ENCODE results near the gene CLEC2D.
"Not testable (repeated sequence)": the region's sequence is repeated elsewhere in the genome, so short reads cannot be mapped to it uniquely, and the experiment has no call there.

Gene CLEC2D, protein sequence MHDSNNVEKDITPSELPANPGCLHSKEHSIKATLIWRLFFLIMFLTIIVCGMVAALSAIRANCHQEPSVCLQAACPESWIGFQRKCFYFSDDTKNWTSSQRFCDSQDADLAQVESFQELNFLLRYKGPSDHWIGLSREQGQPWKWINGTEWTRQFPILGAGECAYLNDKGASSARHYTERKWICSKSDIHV

DNA sequence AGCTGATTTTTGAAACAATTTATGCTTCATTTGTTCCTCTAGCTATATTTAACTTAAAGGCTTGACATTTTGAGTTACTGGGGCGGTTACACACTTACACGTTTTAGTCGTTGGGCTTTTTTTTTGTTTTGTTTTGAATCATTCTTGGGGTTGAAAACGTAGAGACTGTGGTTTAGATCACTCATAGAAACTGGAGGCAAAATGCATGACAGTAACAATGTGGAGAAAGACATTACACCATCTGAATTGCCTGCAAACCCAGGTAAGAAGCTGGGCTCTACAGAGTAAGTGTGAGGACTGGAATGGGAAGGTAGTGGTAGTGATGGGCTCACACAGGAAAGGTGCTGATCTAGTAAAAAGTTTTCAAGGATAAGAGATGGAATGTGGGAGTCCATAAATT is at the start of gene CLEC2D:
Gene CLEC2D, plus strand, starts transcription at position 180 of the 400 bp plus-strand sequence. Its CDS starts 22 bp downstream, at position 202.
- no peak for DNase-seq (ENCODE audit: low read depth in 2 of 2)

DNA sequence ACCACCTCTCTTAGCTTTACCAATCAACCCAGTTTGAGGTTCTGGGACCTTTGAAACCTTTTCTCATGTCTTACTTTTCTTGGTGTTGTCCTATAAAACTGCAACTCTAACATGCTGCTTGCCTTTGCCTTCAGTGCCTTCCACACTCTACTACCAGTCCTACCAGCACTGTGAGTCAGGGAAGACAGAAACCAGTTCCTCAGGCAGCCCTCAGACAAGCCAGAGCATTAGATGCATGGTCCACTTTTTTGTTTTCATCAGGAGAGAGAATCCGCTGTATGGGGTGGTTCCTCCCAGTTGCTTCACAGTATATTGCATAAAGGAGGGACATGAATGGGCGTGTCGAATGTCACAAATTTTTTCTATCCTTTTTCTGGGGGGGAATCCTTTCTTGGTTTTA is 44.5 kb upstream of the CLEC2D start:
- no peak for DNase-seq (ENCODE audit: low read depth in 2 of 2)

DNA sequence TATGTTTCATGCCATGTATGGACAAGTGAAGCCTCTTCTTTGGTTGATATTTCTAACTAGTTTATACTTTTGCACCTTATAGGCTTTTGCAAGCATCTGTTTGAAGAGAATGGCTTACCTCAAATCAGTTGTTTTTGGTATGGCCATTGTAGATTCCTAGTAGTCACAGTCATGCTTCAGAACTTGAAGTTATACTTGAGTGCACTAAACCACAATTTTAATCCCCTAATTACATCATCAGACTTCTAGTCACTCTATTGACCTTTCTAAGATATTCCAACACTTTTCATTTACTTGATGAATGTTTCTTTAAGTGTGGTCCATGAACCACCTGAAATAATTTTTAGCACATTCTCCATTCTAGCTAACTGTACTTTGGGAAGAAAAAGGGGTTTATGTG is 43.2 kb upstream of the CLEC2D start:
- DNase-seq (ENCODE audit: low read depth in 2 of 2) = no peak

DNA sequence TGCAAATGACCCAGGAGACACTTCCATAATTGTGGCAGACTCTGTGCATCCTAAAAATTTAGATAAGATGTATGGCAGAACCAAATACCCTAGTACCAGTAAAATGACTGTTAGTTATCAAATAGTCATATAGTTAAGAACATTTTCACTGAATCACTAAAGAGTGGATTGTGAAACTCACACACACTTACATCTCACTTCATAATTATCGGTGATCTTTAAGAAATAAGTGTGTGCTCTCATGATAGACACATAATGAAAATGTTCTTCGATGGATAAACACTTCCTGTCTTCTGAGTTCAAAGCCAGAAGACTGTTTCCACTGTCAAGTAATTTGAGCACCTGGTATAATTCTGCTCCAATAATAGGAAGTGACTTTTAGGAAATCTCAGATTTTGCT is 42.7 kb upstream of the CLEC2D start:
- DNase-seq (ENCODE audit: low read depth in 2 of 2) = no peak

DNA sequence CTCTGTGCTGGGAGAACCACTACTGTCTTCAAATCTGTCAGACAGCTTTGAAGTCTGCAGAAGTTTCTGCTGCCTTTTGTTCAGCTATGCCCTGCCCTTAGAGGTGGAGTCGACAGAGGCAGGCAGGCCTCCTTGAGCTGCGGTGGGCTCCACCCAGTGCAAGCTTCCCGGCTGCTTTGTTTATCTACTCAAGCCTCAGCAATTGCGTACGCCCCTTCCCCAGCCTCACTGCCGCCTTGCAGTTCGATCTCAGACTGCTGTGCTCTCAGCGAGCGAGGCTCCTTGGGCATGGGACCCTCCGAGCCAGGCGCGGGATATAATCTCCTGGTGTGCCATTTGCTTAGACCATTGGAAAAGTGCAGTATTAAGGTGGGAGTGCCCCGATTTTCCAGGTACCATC is 36.7 kb upstream of the CLEC2D start:
- DNase-seq (ENCODE audit: low read depth in 2 of 2) = no peak

DNA sequence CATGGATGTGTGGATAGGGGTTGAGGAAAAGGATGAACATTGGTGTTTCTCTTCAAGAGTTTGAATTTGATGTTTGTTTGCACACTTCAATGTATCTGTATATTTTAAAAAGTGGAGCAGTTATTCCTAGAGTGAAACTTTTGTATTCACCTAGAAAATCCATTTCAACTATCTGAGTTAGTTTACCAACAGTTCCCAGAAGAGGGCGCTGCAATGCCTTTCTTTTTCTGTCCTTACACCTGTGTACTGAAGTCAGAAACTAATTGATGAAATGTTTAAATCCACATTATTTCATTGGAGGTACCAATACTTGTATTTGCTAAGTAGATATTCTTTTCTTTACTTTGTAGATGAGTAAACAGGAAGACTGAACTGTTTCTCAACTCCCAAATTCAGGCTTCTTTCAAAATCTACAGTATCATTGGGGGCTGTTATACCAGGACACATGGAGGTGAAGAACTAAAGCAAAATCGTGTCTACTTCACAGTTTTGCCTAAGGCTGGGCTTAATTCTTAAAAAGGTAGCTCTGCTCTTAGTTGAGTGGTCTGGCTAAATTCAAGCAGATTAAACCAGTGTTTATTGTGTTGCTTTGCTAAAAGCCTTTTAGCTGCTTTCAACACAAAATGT is 35.2 kb upstream of the CLEC2D start:
- peak; percentile 64 to 65 for DNase-seq (ENCODE audit: low read depth in 2 of 2)

DNA sequence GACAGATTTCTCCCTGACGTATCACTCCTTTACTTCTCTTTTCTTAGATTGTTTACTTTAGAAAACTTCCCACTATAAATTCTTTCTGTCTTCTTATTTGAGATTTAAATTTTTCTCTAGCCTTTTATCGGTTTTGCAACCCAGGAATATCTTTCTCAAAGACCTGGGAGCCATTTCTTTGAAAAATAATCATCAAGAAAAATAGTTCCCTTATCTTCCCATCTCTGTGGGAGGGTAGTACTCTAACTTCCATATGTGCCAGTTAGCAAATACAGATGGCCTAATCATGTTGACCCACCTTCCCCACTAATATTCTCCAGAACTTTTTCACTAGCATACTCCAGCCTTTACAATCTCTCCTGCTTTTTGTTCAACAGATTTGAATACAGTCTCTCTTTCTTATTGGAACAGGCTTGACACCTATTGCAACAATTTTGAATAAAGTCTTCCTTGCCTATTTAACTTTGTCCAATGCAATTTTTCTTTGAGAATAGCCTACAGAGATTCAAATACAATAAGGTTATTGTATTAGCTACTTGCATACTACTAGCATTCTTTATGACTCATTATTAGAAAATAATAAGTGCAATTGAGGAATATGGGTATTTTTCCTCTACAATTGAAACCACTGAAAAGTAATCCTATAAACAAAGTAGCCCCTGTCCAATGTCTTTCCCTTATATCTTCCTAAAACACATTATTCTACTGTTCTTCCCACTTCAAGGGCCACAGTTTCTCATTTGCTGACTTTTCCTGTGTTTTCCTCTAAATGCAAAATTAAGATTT is 34.4 kb upstream of the CLEC2D start:
- DNase-seq (ENCODE audit: low read depth in 2 of 2) = no peak

DNA sequence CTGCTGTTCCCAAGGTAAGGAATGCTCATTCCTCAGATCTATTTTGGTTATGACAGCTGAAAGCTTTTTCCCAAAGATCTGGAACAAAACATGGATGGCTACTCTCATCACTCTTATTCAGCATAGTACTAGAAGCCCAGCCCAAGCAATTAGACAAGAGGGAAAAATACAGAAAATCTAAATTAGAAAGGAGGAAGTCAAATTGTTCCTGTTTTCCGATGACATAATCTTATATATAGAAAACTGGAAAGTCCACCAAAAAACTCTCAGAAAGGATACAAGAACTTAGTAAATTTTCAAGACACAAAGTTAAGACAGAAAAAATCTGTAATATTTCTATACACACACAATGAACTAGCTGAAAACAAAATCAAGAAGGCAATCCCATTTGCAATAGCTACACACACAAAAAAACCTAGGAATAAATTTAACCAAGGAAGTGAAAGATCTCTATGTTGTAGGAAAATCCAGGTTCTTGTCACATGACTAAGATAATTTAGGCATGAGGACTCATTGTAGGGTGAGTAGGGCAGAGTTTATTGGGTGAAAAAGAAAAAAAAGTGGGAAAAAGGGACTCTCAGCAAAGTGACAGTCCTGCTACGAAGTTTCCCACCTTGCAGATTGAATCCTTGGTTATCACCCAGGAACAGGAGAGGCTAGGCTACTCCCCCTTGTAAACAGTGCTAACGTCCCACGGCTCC is 33.2 kb upstream of the CLEC2D start:
- DNase-seq (ENCODE audit: low read depth in 2 of 2) = no peak

DNA sequence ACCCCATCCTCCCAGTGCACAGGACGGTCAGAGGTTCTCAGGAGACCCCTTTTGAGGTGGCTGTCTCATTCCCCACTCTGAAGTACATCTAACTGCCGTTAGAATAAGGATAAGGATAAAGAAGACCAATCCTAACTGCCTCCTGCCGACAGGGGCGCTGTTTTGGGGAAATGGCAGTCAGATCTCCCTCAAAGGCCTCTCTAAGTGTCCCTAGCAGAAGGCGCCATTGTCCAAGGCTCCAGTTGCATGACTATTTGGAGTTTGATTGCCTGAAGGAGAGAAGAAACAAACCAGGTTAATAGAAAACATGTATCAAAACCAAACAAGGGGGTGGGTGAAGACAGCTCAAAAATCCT is 32.7 kb upstream of the CLEC2D start:
- no peak for DNase-seq (ENCODE audit: low read depth in 2 of 2)

DNA sequence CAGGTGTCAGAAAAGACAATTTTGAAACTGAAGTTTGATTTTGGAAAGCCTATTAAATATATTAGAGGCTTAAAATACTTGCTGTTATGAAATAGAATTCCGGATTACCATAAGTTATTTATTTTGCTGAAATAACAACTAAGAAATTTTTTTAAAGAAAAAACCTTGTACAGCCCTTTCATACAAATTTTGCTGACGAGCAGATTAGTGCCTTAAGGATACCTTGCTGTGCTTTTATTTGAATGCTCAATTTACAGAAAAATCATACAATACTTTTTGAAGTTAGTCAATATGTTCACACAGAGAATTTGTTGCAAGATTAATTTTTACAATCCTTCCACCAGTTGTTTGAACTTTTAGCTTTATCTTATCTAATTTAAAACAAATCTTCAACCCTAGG is 29.5 kb upstream of the CLEC2D start:
- DNase-seq (ENCODE audit: low read depth in 2 of 2) = no peak

DNA sequence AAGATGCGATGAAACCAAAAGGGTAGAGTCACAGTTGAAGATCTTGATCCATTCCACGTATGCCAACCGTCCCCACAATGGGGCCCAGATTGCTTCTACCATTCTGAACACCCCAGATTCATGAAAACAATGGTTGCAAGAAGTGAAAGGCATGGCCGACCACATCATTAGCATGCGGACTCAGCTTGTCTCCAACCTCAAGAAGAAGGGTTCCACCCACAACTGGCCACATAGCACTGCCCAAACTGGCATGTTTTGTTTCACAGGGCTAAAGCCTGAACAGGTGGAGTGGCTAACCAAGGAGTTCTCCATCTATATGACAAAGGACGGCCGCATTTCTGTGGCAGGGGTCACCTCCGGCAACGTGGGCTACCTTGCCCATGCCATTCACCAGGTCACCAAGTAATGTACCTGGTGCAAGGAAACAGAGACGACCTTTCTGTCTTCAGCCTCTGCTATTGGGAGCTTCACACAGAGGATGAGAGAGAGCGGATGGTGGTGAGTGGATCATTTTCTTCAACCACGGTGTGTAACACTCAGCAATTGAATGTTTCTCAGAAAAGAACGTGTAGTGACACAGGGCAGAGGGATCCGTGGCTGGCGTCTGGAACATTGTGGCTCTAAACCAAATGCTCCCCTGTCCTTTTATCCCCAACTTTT is 26.8 kb upstream of the CLEC2D start:
- DNase-seq (ENCODE audit: low read depth in 2 of 2) = no peak

DNA sequence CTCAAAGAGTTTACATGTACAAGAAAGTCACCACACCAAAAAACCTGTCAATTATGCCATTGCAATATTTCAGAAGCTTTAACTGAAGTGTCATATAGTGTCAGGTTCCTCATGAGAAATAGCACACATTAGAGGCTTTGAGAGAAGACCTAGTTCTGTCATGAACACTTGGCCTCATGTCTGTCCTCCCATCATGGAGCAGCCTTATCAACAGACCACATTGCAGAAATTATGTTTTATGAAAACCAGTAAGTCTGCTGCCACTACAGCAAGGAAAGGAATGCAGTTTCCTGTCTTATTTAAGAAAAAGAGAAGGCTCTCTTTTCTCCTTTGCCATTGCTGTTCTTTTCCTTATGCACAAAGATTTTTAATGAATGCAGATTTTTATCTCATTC is 26.2 kb upstream of the CLEC2D start:
- no peak for DNase-seq (ENCODE audit: low read depth in 2 of 2)

DNA sequence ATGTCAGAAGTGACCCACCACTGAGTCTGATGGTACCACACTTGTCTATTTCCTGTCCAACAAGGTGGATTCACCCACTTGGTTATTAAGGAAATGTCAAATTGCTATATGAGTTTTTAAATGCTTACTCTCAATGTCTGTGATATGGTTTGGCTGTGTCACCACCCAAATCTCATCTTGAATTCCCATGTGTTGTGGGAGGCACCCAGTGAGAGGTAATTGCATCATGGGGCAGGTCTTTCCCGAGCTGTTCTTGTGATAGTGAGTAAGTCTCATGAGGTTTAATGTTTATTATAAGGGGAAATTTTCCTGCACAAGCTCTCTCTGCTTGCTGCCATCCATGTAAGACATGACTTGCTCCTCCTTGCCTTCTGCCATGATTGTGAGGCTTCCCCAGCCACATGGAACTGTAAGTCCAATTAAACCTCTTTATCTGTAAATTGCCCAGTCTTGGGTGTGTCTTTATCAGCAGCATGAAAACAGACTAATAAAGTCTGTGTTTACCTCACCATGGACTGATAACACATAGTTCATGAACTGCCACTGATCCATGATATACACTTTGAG is 24.4 kb upstream of the CLEC2D start:
- not testable (repeated sequence) for DNase-seq (ENCODE audit: low read depth in 2 of 2)

DNA sequence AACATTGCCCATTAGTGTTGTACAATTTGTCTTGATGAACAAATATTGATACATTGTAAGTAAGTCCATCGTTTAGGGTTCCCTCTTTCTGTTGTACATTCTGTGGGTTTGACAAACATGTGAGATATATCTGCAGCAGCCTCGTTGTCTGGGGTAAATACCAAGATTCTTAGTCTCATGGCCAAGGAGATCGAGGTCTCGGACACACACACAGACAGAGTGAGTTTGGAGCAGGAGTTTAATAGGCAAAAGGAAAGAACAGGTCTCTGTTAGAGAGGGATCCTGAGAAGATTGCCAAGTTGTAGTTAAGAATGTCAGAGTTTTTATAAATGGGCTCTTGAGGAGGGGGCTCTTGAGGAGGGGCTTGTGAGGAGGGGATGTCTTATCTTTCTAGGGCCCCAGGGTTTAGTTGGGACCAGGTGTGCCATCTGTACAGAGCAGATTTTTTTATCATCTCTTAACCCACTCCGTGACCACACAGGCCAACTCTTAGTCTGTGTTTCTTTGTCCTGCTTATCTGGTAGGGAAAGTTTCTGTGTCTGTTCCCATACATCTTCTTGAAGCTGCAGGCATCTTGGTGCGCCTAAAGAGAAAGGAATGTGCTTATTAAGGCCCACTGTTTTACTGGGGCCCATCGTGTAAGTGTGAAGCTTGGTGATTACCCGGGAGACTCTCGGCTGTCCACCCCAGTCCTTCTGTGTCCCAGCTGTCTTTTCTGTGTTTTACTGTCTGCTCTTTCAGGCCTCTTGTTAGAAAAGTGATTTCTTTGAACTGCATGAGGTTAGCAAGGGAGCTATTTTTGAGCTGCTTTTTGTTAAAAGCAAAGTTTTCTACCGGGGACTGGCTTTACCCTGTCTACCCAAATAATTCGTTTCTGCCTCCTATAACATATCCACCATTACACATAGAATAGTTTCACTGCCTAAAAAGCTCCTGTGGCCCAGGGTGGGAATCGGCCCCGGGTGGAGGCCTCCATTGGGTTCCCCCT is 22.4 kb upstream of the CLEC2D start:
- no peak for DNase-seq (ENCODE audit: low read depth in 2 of 2)

DNA sequence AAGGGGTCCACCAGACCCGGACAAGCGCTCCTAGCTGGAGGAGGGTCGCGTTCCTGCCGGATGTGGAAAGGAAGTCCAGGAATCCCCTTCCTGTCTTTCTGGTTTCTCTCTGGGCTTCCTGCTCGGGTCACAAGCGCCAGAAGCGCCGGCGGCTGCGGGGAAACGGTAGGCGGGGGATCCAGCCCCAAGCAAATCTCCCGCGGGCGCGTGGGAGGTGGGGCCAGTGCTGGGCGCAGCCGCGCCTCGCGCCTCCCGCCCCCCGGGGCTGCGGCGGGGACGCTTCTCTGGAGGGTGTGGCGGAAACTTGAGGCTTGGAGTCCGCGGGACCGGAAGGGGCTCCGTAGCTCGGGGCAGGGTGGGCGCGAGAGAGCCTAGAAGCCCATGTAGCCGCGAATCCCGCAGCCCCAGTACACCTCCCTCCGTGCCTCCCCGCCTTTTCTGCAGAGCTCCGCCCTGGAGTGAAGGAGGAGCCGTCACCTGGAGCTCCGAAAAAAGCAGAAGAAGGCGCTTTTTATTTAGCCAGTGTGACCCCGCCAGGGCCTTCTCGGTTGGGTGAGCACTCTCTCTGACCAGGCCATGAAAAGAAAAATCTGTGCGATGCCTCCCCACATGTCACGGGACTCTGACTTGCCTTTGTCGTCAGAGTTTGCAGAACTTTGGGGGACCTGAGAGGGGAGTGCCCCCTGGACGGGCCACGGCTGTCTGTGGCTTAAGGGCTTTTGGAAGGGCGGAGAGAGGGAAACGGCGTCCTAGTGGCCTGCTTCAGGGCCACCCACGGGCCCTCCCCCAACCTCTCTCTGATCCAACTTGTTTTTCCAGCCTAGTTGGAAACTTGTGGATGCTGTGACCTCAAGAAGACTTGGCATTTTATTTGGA is 21.4 kb upstream of the CLEC2D start:
- peak; percentile 73 to 78 for DNase-seq (ENCODE audit: low read depth in 2 of 2)

DNA sequence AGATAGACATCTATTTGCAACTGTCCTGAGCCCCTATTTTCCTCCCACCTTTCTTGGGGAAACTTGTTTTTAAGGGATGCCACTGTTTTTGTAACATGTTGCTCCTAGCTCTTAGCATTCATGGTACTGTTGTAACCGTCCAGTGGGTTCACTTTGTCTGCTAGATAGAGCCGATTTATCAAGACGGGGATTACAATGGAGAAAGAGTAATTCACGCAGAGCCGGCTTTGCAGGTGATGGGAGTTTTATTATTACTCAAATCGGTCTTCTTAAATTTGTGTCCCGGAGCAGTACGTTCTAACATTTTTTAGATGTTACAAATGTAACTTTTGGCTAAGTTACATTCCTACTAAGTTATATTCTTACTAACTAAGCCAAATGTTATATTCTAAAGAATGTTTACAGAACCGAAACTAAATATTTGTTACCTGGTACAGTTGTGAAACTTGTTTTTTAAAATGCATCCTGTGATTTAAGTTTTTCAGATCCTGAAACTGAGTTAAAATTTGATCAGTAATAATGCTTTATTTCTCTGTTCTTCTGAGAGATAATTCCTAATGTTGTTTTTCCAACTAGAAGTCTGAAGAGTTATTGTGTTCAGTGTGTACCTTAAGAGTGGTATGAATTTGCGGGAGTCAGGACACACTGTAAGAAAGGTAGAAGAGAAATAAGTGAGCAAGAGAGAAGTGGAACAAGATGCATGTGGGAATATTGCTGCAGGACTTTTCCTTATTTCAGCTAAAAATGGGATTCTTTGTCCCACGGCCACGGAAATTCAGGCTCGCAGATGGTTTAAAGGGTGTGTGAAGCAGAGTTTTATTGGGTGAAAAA is 20.6 kb upstream of the CLEC2D start:
- no peak for DNase-seq (ENCODE audit: low read depth in 2 of 2)

DNA sequence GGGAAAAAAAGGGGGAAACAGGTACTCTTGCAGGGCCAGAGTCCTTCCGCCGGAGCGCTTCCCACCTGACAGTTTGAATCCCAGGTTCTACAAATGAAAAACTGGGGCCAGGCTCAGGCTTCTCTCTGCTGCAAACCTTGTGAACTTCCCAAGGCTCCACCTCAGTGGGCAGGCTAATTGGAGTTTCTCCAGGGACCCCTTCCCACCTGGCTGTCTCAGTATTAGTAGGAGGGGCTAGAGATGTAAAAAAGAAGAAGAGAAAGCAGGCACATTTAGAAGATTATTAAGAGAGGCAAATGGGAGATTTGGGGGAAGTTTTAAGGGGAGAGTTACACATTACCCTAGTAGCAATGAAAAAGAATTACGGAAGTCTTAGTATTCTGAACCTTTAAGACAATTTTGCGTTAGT is 20.0 kb upstream of the CLEC2D start:
- no peak for DNase-seq (ENCODE audit: low read depth in 2 of 2)

DNA sequence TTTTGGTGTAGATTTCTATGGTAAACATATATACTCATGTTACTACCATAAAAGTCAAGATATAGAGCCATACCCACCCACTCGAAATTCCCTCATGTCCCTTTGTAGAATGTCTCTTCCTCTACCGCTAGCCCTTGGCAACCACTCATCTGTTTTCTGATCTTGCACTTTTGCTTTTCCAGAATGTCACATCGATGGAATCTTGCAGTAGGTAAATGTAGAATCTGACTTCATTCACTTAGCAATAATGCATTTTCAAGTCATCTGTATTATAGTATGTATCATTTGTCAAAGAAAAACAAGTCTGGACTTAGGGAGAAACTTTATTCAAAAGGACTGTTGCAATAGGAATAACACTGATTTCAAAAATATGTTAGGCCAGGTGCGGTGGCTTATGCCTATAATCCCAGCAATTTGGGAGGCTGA is 19.3 kb upstream of the CLEC2D start:
- DNase-seq (ENCODE audit: low read depth in 2 of 2) = no peak

Measured in activated CD8-positive, alpha-beta memory T cell treated with anti-CD3 and anti-CD28 coated beads for 4 hours (primary cell).